Esophagus squamous epithelium (tissue), 5 donors: Measurements from ENCODE around the gene ZNF652. TPM values are rescaled to one million over a fixed set of nuclear protein-coding genes. Genes with fewer than 3 reads are reported as not detected.
"Not testable (repeated sequence)": the region's sequence is repeated elsewhere in the genome, so short reads cannot be mapped to it uniquely, and the experiment has no call there.

ENCODE experiments used
- DNase-seq: peaks from one replicate; lab custom pipeline; 2025; lab: John Stamatoyannopoulos, UW
- H3K27ac ChIP-seq, 4 donors: fragments of 200-600 bp; sonication (generic); one replicate each; pipeline ENCODE4 v1.5.1; 2016 to 2019; ENCODE audit warnings: mild to moderate bottlenecking in 1 of 4
- H3K27me3 ChIP-seq, 4 donors: fragments of 200-600 bp; sonication (generic); 1 replicate in 3 of 4; 2 replicates in 1 of 4; pipeline versions ENCODE4 v1.5.1 to v1.6.0; 2017 to 2021; ENCODE audit warnings: antibody characterized with exemption in 1 of 4
- H3K36me3 ChIP-seq, 3 donors: fragments of 200-600 bp; sonication (generic); one replicate each; pipeline ENCODE4 v1.5.1; 2016 to 2019
- H3K4me1 ChIP-seq, 3 donors: fragments of 200-600 bp; sonication (generic); one replicate each; pipeline ENCODE4 v1.5.1; 2017 to 2019
- H3K4me3 ChIP-seq, 4 donors: fragments of 200-600 bp; sonication (generic); 1 replicate in 3 of 4; 2 replicates in 1 of 4; pipeline ENCODE4 v1.5.1; 2016 to 2019; ENCODE audit warnings: mild to moderate bottlenecking in 2 of 4, moderate library complexity in 1 of 4
- H3K9me3 ChIP-seq, 3 donors: fragments of 200-600 bp; sonication (generic); one replicate each; pipeline ENCODE4 v1.5.1; 2016 to 2019
- CTCF ChIP-seq, 6 experiments: fragments of 450-650 bp in 4 of 6; fragments of 200-600 bp in 2 of 6; sonication (generic) in 2 of 6; IDR thresholded peaks; one replicate each; pipeline ENCODE4 v1.5.1; 2016 to 2019; ENCODE audit warnings: antibody characterized with exemption in 6 of 6, mild to moderate bottlenecking in 4 of 6, moderate library complexity in 4 of 6
- POLR2A ChIP-seq, 4 donors: fragments of 450-650 bp; IDR thresholded peaks; one replicate each; pipeline ENCODE4 v1.6.1; 2017; ENCODE audit warnings: antibody characterized with exemption in 4 of 4, mild to moderate bottlenecking in 4 of 4, moderate library complexity in 3 of 4
- WGBS, 2 donors: methylation state at CpG; one replicate each; pipeline ENCODE4 v1.1.5; 2018; 5-methylcytosine and 5-hydroxymethylcytosine counted together
- intact Hi-C: fragments of 100-400 bp; cut with DNase I; formaldehyde crosslinking; loops from one replicate; pipeline ENCODE4 v1.15.0; 2022
- total RNA-seq, 4 donors: library from RNA; depleted of rRNA; stranded (reverse); fragments of >200 nt; gene quantifications; one replicate each; pipeline ENCODE4 v1.1.0, GENCODE V29; 2016
- donor health status: DM: yes; HTN: yes; CAD: no.

ZNF652 gene
- total RNA-seq, 4 donors from 2014 or later, result 14.0 to 32.6 (median 20.9) TPM

- Histone ChIP-seq H3K36me3 (no peaks in the 10 kb centered on the region), H3K4me1 (no peaks in the 10 kb centered on the region), H3K27ac (no peak overlapping the region), H3K27me3 (peaks cover 0 to 7% (median 0%) of the 10 kb centered on the region in 4 donors), H3K9me3 (no peaks in the 10 kb centered on the region), H3K4me3 (no peak overlapping the region)
- WGBS, 2 donors, result 91 to 100% methylated on average over 1 to 3 of the region's 3 CpGs
- no peak for TF ChIP-seq POLR2A (IDR thresholded peaks at IDR 0.05)
- no peak for TF ChIP-seq CTCF (IDR thresholded peaks at IDR 0.05)
- intact Hi-C loops, result no loop called here
- DNase-seq, result no peak
These were observed 94.1 kb downstream of the ZNF652 start for GRCh38 chr17:49267912-49268311.

- TF ChIP-seq POLR2A (IDR thresholded peaks at IDR 0.05), result no peak
- TF ChIP-seq CTCF (IDR thresholded peaks at IDR 0.05), result no peak
- Histone ChIP-seq H3K36me3 (no peaks in the 10 kb centered on the region), H3K4me3 (no peak overlapping the region), H3K9me3 (no peaks in the 10 kb centered on the region), H3K27me3 (peaks cover 0 to 7% (median 0%) of the 10 kb centered on the region in 4 donors), H3K4me1 (peaks cover 0 to 2% (median 0%) of the 10 kb centered on the region in 3 donors), H3K27ac (no peak overlapping the region)
- 15 to 46% methylated on average over 2 of the region's 2 CpGs for WGBS, 2 donors
- no peak for DNase-seq
- intact Hi-C loops, result no loop called here
These were observed 95.8 kb downstream of the ZNF652 start for GRCh38 chr17:49266233-49266632.

- H3K27ac ChIP-seq, H3K9me3 ChIP-seq, intact Hi-C loops, H3K27me3 ChIP-seq, H3K36me3 ChIP-seq, DNase-seq, H3K4me3 ChIP-seq: not testable (repeated sequence)
- peaks cover 0 to 22% (median 5%) of the 10 kb centered on the region in 3 donors for H3K4me1 ChIP-seq
- WGBS, 2 donors, result 88 to 93% methylated on average over 9 of the region's 9 CpGs
These were observed 100.5 kb downstream of the ZNF652 start for GRCh38 chr17:49261540-49261939.

GRCh38 chr17:49260817-49261291 is 101.2 kb downstream of the ZNF652 start:
- intact Hi-C loops, result no loop called here
- Histone ChIP-seq H3K4me1 (peaks cover 0 to 22% (median 5%) of the 10 kb centered on the region in 3 donors), H3K27me3 (peaks cover 0 to 7% (median 0%) of the 10 kb centered on the region in 4 donors), H3K9me3 (no peaks in the 10 kb centered on the region), H3K36me3 (no peaks in the 10 kb centered on the region), H3K4me3 (peak overlapping the region; percentile 49 to 74 (median 58)), H3K27ac (peak overlapping the region; percentile 64 to 86 (median 76))
- WGBS, 2 donors, result 23 to 41% methylated on average over 5 to 11 of the region's 11 CpGs
- no peak for TF ChIP-seq POLR2A (IDR thresholded peaks at IDR 0.05)
- no peak for TF ChIP-seq CTCF (IDR thresholded peaks at IDR 0.05)
- DNase-seq, result no peak

GRCh38 chr17:49260011-49260816 is 101.8 kb downstream of the ZNF652 start:
- TF ChIP-seq POLR2A (IDR thresholded peaks at IDR 0.05) (peak in 1 of 4 donors; percentile 19), CTCF (IDR thresholded peaks at IDR 0.05) (no peak)
- Histone ChIP-seq H3K27ac (peak overlapping the region; percentile 64 to 86 (median 76)), H3K27me3 (peaks cover 0 to 7% (median 0%) of the 10 kb centered on the region in 4 donors), H3K4me3 (peak overlapping the region; percentile 49 to 74 (median 58)), H3K36me3 (no peaks in the 10 kb centered on the region), H3K4me1 (peaks cover 0 to 22% (median 5%) of the 10 kb centered on the region in 3 donors), H3K9me3 (no peaks in the 10 kb centered on the region)
- WGBS, 2 donors, result 0% methylated on average over 1 of the region's 77 CpGs; no CpG with 5 or more reads in 1 of the 2 donors
- DNase-seq, result no peak
- intact Hi-C loops, result no loop called here
